LNCaP clone FGC (cell line): ENCODE data around the gene FGFBP1.

Experiments
- DNase-seq: peaks from one replicate; pipeline ENCODE4 v3.0.0-alpha.2; 2011; ENCODE audit warnings: low read depth
- H3K4me3 ChIP-seq: 2 replicates; pipeline ENCODE4 v1.5.1; 2011; ENCODE audit warnings: mild to moderate bottlenecking, low read depth, low read length, control low read depth
- CTCF ChIP-seq: IDR thresholded peaks from 2 replicates; pipeline ENCODE4 v1.5.1; 2012; ENCODE audit warnings: mild to moderate bottlenecking; ENCODE audit not compliant: control insufficient read depth, insufficient read depth; ENCODE audit errors: extremely low read depth

FGFBP1 gene

GRCh38 chr4:15914736-15915135 is 23.8 kb downstream of the FGFBP1 start:
- no peak overlapping the region for H3K4me3 ChIP-seq
- no peak for TF ChIP-seq CTCF
- no peak for DNase-seq

- no peak for TF ChIP-seq CTCF
- no peak overlapping the region for H3K4me3 ChIP-seq
- no peak for DNase-seq
These were observed 24.2 kb downstream of the FGFBP1 start for GRCh38 chr4:15914291-15914690.

GRCh38 chr4:15913631-15913970 is 24.9 kb downstream of the FGFBP1 start:
- TF ChIP-seq CTCF = no peak
- no peak for DNase-seq
- no peak overlapping the region for H3K4me3 ChIP-seq

GRCh38 chr4:15912961-15913630 is 25.4 kb downstream of the FGFBP1 start:
- DNase-seq = no peak
- H3K4me3 ChIP-seq = no peak overlapping the region
- TF ChIP-seq CTCF = no peak

GRCh38 chr4:15912236-15912635 is 26.3 kb downstream of the FGFBP1 start:
- no peak for TF ChIP-seq CTCF
- DNase-seq = no peak

GRCh38 chr4:15910155-15910940 is 28.2 kb downstream of the FGFBP1 start:
- DNase-seq = no peak
- no peak for TF ChIP-seq CTCF

More at GRCh38 chr4:15912236-15912635, 26.3 kb downstream of the FGFBP1 start:
- no peak overlapping the region for H3K4me3 ChIP-seq

More at GRCh38 chr4:15910155-15910940, 28.2 kb downstream of the FGFBP1 start:
- H3K4me3 ChIP-seq = no peak overlapping the region
